NB4 (cell line): Measurements from ENCODE around the gene OPA3.

Experiments
- DNase-seq: peaks from one replicate; pipeline ENCODE4 v3.0.0; 2010; ENCODE audit warnings: low read depth
- H3K4me3 ChIP-seq: one replicate; pipeline ENCODE4 v1.5.1; 2011; ENCODE audit warnings: mild to moderate bottlenecking, low read depth, low read length, moderate library complexity
- MYC ChIP-seq: IDR thresholded peaks from 2 replicates; pipeline ENCODE4 v1.6.1; 2011; ENCODE audit warnings: low read depth, low read length
- POLR2A ChIP-seq: IDR thresholded peaks from 2 replicates; pipeline ENCODE4 v1.6.1; 2011; ENCODE audit warnings: mild to moderate bottlenecking; ENCODE audit not compliant: insufficient read length; ENCODE audit errors: extremely low read depth
- TF ChIP-seq, protein P1 (sequence below): IDR thresholded peaks from one replicate; pipeline ENCODE4 v1.5.1; 2012; ENCODE audit warnings: low read depth, low read length
- TF ChIP-seq, protein P2 (sequence below): IDR thresholded peaks from 2 replicates; pipeline ENCODE4 v1.6.1; 2011; ENCODE audit warnings: low read depth, low read length

OPA3 gene

DNA sequence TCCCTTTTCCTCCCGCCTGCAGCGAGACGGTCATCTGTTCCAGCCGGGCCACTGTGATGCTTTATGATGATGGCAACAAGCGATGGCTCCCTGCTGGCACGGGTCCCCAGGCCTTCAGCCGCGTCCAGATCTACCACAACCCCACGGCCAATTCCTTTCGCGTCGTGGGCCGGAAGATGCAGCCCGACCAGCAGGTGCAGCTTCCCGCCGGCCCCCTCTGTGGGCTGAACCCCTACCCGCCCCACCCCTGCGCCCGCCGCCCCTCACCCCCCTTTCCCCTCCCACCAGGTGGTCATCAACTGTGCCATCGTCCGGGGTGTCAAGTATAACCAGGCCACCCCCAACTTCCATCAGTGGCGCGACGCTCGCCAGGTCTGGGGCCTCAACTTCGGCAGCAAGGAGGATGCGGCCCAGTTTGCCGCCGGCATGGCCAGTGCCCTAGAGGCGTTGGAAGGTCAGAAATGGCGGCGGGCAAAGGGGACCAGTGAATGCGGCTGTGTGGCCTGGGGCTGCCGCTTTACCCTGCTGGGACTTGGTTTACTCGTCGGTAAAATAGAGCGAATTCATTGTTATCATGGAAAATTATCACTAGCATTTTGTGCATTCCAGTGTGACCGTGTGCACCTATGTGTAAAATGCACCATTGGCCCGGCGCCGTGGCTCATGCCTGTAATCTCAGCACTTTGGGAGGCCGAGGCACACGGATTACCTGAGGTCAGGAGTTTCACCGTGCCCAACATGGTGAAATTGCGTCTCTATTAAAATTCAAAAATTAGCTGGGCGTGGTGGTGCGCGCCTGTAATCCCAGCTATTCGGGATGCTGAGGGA is 66.7 kb downstream of the OPA3 start:
- no peak for TF ChIP-seq MYC
- TF ChIP-seq, protein P1, sequence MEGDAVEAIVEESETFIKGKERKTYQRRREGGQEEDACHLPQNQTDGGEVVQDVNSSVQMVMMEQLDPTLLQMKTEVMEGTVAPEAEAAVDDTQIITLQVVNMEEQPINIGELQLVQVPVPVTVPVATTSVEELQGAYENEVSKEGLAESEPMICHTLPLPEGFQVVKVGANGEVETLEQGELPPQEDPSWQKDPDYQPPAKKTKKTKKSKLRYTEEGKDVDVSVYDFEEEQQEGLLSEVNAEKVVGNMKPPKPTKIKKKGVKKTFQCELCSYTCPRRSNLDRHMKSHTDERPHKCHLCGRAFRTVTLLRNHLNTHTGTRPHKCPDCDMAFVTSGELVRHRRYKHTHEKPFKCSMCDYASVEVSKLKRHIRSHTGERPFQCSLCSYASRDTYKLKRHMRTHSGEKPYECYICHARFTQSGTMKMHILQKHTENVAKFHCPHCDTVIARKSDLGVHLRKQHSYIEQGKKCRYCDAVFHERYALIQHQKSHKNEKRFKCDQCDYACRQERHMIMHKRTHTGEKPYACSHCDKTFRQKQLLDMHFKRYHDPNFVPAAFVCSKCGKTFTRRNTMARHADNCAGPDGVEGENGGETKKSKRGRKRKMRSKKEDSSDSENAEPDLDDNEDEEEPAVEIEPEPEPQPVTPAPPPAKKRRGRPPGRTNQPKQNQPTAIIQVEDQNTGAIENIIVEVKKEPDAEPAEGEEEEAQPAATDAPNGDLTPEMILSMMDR, result no peak
- TF ChIP-seq POLR2A, result no peak
- TF ChIP-seq, protein P2, sequence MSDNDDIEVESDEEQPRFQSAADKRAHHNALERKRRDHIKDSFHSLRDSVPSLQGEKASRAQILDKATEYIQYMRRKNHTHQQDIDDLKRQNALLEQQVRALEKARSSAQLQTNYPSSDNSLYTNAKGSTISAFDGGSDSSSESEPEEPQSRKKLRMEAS, result no peak
- DNase-seq, result no peak
- H3K4me3 ChIP-seq, result no peak overlapping the region

DNA sequence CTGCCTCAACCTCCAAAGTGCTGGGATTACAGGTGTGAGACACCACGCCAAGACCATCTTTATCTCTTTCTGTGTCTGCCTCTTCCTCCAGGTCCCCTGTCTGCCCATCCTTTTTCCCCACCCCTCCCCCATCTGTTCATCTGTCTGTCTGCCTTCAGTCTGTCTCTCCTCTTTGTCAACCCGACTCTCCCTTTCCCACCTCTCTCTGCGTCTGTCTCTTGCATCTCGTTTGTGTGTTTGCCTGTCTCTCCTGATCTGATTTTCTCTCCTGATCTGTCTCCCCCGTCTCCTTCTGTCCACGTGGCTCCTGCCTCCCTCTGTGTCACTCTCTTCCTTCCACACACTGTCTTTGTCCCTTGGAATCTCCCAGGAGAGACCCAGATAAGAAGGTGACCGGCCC is 67.4 kb downstream of the OPA3 start:
- no peak overlapping the region for H3K4me3 ChIP-seq
- TF ChIP-seq, protein P2, result no peak
- TF ChIP-seq, protein P1, result no peak
- TF ChIP-seq POLR2A (no peak), MYC (no peak)
- no peak for DNase-seq

DNA sequence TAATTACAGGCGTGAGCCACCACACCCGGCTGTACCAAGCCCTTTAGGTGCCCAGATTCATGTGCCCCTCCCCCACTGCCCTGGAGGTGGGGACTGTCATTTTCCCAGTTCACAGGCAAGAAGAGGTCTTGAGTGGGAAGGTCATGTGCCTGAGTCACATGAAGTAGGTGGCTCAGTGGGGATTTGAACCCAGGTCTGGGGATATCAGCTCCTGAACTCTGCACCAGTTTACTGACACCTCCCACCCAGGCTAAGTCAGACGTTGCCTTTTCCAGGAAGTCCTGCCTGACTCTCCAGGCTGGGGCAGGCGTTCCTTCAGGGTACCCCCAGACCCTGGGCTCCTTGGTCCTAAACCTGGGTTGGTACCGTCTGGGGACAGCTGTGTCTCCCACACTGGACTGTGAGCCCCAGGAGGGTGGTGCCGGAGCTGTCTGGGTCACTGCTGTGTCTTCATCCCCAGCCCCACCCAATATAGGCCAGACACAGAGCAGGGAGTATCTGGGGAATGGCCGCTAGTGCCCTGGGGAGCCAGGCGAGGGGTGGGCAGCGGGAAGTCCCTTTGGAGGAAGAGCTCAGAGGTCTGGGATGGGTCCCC is 68.7 kb downstream of the OPA3 start:
- TF ChIP-seq POLR2A (no peak), MYC (no peak)
- TF ChIP-seq, protein P1, result no peak
- TF ChIP-seq, protein P2, result no peak
- no peak for DNase-seq
- no peak overlapping the region for H3K4me3 ChIP-seq

GRCh38 chr19:45515081-45515624 is 69.4 kb downstream of the OPA3 start:
- H3K4me3 ChIP-seq, result no peak overlapping the region
- DNase-seq, result peak; percentile 93
- TF ChIP-seq, protein P2, result peak; percentile 22; the same call in 1 of the 2 replicates
- TF ChIP-seq, protein P1, result no peak

DNA sequence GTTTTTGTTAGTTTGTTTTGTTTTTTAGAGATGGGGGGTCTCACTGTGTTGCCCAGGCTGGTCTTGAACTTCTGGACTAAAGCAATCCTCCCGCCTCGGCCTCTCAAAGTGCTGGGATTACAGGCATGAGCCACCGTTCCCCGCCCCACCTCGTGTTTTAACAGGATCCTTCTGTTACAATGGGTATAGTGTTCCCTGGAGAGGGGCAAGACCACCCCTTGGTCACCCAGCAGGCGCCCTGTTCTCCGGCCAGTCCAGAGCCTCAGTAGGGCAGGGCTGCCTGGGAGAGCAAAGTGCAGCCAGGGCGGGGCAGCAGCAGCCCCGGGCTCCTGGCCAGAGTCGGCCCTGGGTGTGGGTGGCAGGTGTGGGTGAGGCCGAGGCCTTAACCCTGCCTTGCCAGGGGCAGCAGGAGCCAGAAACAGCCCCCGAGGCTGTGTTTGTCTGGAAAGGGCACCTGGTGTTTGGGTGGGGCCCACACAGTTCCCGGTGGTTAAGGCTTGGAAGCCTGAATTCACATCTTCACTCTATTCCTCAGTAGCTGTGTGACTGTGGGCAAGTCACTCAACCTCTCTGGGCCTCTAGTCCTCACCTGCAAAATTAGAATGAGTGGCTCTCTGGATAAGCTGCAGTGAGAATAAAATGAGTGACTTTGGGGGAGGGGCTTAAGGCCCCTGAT is 70.1 kb downstream of the OPA3 start:
- DNase-seq, result no peak
- H3K4me3 ChIP-seq, result no peak overlapping the region
- TF ChIP-seq, protein P2, result no peak
- TF ChIP-seq, protein P1, result no peak
- TF ChIP-seq POLR2A (no peak), MYC (no peak)
